GM19023 (cell line): ENCODE measurements around the gene CLDN24.

Experiments used
- ATAC-seq: cut with Tn5 transposase; IDR thresholded peaks from one replicate; pipeline ENCODE4 v1.9.1; 2021; ENCODE audit warnings: mild to moderate bottlenecking, moderate library complexity; ENCODE audit not compliant: unreplicated experiment

Gene CLDN24

DNA sequence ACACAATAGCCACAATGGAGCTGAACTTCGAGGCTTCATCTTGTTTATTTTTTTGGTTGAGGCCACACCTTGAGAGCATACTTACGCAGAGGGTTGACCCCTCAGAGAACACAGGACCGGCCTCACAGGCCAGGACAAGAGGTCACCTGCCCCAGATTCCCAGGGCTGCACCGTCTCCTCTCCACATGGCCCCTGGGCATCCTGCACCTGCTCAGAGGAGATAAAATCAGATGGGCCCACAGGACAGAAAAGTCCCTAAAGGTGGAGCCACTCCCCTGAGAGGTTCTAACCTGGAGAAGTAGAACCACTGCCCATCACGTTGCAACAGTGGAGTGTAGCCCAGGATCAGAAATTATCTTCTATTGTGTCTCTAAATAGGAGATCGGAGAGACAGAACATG lies 1.1 kb upstream of the CLDN24 start:
- no peak for ATAC-seq

DNA sequence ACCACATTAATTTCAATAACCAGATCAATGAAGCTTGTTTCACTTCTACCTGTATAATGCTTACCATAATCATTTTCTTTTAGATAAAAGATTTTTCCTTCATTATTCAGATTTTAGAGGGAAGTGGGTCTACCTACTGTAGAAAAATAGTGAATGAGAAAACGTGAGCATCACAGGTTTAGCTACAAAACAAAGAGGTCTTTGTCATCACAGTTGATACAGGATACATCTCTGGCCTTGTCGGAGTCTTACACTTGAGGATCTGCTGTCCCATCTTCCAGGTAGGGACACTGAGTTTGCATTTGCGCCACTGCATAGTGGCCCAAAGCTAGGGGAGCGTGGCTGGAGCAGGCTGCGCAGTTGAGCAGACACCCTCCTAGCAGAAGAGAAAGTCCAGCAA lies 710 bp downstream of the CLDN24 start:
- no peak for ATAC-seq

DNA sequence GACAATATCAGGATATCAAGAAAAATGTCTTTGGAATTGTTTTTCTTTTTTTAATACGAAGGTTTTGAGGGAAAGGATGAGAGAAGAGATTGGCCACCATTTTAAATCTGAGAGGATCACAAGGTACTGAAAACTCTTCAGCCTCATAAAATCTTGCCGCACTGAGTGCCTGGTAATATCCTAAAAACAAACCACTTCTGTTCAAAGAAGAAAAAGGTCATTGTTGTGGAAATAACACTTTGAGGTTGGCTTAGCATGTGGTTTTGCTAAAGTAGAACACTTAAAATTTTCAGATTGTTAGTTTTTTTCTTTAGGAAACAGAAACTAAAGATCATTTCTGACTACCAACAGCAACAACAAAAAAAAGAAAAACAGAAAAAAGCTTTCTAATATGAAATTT lies 1.1 kb downstream of the CLDN24 start:
- no peak for ATAC-seq

DNA sequence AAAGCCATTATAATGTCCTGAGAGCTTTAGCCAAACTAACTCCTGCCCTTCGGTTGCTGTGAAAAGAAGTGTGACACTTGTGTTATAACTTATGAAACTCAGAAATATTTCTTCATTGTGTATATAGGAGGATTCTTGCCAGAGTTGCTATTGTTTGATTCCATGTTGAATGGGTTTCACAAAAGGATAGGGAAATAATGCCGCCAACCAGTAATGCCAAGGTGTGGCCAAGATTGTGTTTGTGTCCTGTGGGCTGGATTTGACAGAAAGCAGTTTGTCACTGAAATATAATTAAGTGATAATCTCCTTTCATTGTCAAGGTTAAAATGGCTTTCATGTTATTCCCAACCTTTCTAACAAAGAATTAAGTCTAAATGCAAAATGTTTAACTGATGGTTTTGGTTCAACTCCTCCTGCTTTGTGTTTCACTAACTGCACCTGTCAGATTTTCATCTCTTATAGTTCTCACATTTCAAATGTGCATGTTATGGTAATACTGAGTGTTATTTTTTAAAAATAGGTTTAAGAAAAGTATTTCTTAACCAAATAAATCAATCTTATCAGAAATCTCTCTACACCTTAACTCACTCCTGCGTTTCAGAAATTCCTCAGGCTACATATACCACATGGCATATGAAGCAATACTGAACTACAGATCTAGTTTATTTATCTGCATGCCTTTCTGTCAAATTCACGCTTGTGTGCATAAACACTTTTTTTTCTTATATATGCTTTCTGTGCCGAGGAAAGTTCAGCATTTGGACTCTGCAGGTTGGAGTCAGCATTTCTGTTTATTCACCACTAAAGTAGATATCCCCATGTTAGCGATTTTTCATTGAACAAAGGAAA lies 1.8 kb downstream of the CLDN24 start, which contains the start of gene CLDN22:
CLDN22 (minus strand) TSS at position 66 of the 849 bp plus-strand sequence; CDS start at position 8, 58 bp downstream.
- no peak for ATAC-seq

DNA sequence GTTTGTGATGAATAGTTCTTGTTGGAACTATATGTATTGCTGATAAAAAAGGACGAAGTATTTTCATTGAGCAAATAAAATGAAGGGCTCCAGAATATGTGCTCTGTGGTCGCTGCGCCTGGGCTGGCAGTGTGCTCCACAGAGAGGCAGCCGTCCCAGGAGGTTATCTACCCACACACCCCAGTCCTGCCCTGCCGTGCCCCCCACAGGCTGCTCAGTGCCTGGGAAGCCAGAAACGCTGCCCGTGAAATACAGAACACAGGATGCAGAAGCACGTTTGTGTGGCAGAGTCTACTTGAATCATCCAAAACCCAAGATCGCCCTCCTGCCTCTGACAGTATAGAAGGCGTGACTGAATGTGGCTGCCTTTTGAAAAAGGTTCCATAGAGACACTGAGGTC lies 3.6 kb downstream of the CLDN24 start:
- ATAC-seq = no peak

DNA sequence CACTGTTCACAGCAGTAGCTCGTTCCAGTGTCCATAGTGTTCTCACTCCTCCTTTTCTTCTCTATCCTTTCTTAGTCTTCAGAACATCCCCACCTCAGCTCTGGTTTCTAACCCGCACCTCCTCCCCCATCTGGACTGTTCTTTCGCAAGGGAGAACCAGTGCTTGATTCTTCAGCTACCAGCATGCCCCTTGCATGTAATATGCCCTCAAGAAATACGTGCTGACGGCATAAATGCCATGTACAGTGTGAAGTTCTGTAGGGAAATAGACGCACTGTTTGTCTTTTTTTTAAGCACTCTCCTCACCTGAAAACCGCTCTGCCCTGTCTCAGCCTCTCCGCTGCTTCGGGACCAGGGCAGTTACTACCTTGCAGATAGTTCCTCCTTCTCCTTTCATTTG lies 7.4 kb downstream of the CLDN24 start:
- no peak for ATAC-seq

DNA sequence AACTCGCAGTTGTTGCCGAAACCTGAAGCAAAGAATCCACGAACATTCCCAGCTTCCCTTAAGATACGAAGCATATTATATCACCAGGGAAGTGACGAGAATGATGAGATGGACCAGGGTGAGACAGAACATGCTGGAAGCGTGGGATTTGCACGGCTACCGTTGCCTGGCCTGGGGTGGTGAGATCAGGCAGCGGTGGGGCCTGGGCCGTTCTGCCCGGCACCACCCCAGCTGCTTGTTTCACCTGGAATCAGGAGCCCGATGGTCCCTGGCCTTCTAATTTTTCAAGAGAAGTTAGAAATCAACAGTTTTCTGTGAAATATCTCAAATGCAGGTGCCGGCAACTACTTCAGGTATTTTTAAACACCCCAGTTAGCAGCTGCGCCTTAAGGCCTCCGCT lies 7.9 kb downstream of the CLDN24 start:
- ATAC-seq = no peak

DNA sequence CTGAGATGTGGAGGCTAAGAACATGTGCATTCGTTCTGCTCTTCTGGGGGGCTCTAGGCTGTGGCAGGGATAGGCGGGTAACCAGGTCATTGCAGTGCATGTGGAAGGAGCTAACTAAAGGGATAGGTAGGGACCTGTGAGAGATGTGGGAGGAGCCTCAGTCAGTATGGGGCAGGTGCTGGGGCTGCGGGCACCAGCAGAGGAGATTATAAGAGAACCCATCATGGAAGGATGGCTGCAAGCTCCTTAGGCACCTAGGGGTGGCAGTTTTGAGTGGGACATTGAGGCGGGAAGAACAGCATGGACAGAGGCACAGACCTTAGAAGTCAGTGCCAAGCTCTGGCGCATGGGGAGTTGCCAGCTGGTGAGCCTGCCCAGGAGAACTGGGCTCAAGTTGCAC lies 9.4 kb downstream of the CLDN24 start:
- ATAC-seq = no peak

DNA sequence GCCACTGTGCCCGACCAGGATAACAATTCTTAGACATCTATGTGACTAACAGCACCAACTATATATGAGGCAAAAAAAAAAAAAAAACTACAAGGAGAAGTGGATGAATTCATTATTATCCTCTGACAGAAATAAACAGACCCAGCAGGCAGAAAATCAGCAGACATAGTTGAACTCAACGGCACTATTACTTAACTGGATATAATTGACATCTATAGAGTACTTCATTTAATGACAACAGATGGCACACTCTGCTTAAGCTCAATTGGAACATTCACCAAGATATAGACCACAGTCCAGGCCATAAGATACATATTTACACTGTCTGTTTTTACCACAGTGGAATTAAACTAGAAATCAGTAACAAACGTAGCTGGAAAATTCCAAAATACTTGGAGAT lies 15.4 kb downstream of the CLDN24 start:
- no peak for ATAC-seq

DNA sequence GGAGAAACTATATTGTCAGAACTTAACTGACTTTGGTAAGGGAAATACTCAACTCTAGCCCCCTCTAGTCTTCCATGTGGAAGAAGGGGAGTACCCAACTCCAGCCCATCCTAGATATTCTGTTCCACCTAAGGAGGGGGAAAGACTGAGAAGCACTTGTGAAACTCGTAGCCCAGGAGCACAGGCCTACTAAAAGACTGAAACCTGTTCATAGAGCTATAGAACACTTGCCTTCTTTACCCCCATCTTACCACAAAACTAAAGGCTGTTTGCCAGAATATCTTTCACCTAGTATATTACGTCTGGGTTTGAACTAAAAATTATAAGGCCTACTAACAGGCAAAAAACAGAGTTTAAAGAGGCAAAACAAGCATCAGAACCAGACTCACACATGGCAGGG lies 17.7 kb downstream of the CLDN24 start:
- ATAC-seq = no peak

DNA sequence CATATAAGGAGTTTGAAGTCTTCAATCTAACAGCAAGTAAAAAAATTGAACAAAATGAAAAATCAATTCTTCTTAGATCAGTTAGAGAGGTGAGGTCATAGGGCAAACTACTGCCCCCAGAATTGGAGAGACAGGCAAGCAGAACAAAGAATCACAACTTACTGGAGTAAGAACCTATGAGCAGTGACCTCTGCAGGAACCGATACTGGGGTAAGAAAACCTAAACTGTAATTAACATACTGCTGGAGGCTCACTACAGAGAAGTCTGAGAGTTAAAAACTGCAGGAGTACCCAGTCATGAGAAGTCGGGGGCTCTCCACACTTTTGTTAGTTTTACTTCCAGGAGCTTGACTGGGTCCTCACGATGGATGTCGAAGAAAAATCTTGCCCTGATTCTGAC lies 18.2 kb downstream of the CLDN24 start:
- no peak for ATAC-seq

DNA sequence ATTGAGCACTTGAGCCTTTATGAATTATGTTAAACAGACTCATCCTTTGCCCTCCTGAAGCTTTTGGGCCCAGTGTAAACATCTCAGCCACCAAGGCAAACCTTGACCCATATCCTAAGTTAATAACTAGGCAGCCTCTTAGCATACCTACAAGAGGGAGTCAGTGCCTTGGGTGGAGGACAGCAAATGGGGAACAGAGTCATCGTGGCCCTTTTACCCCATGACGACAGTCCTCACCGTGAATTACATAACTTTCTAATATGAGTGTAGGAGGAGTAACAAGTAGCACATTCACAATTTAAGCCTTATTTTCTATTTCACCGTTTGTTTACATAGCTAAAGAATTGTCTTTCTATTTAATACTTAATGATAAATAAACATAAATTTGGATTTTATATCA lies 18.9 kb downstream of the CLDN24 start:
- ATAC-seq = no peak

DNA sequence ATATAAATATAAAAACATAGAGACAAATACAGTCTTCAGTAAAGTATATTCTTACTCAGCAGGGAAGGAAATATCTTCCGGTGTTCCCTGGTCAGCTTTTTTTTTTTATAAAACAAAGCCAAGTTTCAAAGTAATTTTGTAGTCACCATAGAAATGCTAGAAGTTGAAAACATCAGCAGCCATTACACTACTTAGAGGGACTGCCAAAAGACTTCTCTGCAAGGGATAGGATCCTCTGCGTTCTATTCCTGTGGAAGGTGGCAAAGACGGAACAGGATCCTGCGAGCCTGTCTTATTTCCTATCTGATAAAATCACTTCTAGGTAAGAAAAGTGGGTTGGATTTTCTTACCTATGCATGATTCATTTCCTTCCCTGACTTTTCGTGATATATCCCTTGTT lies 21.6 kb downstream of the CLDN24 start:
- no peak for ATAC-seq

DNA sequence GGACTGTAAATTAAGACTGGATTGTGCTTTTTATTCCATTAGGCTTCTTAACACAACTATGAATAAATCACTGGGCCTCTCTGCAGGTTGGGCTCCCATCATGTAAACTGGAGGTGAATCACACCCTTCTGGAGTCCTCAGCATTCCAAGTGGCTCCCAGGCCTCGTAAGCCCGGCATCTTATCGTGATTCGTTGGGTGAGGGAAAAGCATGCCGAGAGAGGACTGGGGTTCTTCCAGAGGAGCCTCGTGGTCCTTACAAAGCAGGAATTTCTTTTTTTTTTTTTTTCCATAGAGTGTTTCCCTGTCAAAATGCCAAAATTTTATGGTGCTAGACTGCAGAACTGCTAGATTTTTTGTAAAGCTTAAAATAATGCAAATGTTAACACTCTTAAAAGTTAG lies 22.2 kb downstream of the CLDN24 start:
- ATAC-seq = no peak

DNA sequence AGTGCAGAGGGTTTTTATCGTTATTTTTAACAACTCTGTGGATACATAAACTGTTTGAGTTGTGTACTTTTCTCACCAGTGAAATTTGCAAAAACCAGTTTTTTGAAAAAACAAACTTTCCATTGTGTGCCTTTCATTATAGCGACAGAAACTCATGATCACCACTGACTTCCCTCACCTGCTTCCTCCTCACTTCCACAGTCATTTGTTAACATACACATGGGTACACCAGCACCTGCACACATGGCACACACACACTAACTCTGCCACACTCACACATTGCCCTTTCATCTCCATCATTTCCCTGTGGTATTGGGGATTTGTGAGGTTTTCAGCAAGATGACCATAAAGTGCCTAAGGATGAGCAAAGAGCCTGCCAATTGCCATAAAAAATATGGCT lies 22.8 kb downstream of the CLDN24 start:
- ATAC-seq = no peak

DNA sequence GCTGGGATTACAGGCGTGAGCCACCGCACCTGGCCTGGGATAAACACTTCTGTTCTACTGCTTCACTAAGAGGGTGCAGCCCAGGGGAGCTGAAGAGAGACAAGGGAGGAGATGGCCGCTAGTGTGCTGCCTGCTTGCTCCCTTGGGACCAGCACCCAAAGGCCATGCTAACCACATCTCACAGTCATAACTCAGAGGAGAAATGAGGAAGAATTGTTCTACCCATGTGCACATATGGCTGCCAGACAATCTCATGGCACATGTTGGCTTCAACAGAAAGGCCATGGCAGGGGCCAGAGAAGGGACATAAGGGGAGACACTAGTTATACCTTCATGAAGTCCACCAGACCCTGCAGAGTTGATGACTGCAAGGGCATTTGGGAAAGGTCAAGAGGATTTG lies 24.6 kb downstream of the CLDN24 start:
- peak; percentile 67 for ATAC-seq

DNA sequence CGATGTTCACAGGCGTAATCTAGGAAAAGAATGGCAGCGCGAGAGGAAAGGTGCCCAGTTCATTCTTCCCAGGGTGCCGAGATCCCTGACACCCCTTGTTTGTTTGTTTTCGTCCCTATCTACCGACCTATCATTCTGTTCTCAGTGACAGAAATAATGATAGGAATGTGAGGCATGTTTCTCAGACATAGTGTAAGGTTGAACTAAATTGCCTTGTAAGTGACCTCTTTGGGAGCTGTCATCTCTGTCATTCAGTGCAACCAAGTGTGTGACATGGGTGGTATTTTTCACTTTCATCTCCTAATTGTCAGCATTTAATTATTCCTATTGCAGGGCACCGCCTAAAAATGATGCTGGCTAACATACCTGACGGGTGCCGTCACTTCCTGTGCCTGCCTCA lies 26.5 kb downstream of the CLDN24 start:
- no peak for ATAC-seq

DNA sequence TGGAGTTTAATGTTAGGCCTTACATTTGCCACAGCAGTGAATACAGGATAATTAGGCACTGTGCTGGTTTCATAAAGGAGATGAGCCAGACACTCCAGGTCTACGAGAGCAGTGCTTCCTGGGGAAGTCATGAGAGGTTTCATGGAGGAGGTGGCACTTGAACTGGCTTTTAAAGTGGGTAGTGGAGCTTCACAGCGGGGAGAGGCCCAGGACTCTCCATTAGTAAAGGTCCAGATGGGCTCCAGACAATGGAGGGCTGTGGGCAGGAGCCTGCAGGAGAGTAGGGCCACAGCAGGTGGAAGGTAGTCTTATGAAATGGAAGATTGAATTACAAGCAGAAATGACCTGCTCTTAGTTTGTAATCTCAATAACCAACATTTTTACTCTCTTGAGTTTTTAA lies 31.2 kb downstream of the CLDN24 start:
- no peak for ATAC-seq

DNA sequence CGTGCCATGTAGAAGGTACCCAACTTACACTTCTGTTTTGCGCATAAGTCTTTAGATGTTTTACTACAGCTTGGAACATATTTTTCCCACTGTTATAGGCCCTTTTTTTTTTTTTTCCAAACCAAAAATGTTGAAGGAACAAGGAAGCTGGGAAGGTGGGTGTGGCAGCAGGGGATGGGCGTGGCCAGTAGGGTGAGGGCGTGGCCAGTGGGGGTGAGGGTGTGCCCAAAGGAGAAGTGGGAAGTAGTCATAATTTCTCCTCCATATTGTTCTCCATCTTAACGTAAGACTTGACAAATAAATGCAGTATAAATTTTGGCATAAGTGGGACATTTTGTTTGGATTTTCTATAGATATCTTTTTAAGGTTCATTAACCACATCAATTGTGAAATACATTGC lies 32.5 kb downstream of the CLDN24 start:
- no peak for ATAC-seq

DNA sequence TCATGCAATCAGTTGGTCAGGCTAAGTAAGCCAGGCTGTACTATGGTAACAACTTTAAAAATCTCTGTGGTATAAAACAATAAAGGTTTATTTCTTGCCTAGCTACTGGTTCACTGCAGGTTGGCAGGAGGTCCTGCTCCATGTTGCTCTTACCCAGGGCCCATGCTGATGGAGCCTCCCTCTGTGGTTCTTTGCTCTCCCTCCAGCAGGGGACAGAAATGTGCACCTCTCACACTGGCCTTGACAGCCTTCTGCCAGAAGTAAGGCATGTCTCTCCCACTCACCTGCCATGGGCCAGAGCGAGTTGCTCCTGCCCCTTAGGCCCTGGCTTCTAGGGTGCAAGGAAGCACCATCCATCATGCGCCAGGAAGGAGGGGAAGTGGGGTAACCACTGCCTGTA lies 33.3 kb downstream of the CLDN24 start:
- ATAC-seq = no peak

DNA sequence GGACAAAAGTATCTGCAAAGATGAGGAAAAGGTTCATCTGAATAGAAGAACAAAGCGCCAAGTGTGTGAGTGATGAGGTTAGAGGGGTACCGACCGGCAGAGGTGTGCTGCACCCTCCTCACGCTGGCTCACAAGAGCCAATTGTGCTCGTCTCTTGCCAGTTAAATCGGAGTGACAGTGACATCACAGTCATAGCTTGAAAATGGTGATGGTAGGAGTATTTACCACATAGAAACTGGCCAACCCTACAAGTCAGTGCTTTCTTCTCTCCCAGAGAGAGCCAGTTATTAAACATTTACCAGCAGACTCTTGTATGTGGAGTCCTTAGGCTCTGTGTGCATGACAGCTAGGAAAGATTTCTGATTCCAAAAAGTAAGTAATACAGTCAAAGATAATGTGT lies 34.5 kb downstream of the CLDN24 start:
- peak; percentile 70 for ATAC-seq

DNA sequence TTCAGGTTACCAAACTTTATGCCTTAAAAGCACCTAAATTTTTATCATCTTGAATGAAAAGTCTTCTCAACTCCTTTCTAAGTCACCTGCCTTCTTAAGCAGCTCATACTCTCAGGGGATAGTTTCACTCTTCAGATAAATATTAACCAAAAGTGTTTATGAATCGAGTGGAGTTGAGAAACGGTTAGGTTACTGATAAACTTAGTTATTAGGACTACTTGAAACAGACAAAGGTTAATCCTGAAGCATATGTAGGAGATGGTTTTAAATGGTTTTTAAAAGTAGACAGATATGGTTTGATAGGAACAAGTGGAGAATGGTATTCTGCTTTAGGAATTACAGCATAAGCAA lies 34.9 kb downstream of the CLDN24 start:
- peak; percentile 65 for ATAC-seq
